Skeletal muscle satellite cell (primary cell): ENCODE measurements around the gene POU2F2.
A peak's percentile ranks its signal among the peaks of the same experiment; 100 is the strongest.

ENCODE experiments used
- H3K27me3 ChIP-seq: 2 replicates; pipeline ENCODE4 v1.7.0; 2013; ENCODE audit warnings: low read length; ENCODE audit not compliant: control insufficient read depth, insufficient read depth
- H3K36me3 ChIP-seq: 2 replicates; pipeline ENCODE4 v1.7.0; 2013; ENCODE audit warnings: mild to moderate bottlenecking, control low read depth, low read length; ENCODE audit not compliant: insufficient read depth
- H3K4me1 ChIP-seq: 2 replicates; pipeline ENCODE4 v1.7.0; 2013; ENCODE audit warnings: low read length; ENCODE audit not compliant: control insufficient read depth, insufficient read depth
- H3K4me2 ChIP-seq: 2 replicates; pipeline ENCODE4 v1.7.0; 2013; ENCODE audit warnings: mild to moderate bottlenecking, low read length
- H3K4me3 ChIP-seq: 2 replicates; pipeline ENCODE4 v1.7.0; 2013; ENCODE audit warnings: low read length
- H3K9ac ChIP-seq: 2 replicates; pipeline ENCODE4 v1.7.0; 2013; ENCODE audit warnings: mild to moderate bottlenecking, low read depth, low read length, moderate library complexity
- H3K9me3 ChIP-seq: replicated peaks from 2 replicates; pipeline ENCODE4 v1.7.0; 2013; ENCODE audit warnings: mild to moderate bottlenecking, control low read depth, low read length

POU2F2 gene

DNA sequence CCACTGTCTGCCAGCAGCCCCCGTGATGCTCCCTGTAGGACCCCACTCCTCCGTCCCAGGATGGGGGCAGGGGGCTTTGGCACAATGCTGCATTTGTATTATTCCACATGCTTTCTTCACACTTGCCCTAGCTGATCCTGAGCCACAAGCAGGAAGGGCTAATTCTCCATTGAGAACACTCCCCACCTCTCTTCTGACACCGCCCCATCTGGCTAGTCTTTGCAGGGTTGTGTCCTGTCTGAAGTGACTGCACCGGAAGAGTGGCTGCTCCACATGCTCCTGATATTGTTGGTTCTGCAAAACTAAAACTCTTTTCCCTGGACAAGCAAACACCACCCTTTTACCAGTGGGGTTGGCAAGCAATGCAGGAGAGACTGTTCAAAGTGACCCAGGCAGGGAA is 38.3 kb downstream of the POU2F2 start:
- Histone ChIP-seq H3K36me3 (no peaks in the 10 kb centered on the region), H3K9ac (no peak overlapping the region), H3K9me3 (no peaks in the 10 kb centered on the region), H3K4me3 (no peak overlapping the region), H3K4me1 (peaks cover 9% of the 10 kb centered on the region), H3K4me2 (no peak overlapping the region), H3K27me3 (peaks cover 13% of the 10 kb centered on the region)

DNA sequence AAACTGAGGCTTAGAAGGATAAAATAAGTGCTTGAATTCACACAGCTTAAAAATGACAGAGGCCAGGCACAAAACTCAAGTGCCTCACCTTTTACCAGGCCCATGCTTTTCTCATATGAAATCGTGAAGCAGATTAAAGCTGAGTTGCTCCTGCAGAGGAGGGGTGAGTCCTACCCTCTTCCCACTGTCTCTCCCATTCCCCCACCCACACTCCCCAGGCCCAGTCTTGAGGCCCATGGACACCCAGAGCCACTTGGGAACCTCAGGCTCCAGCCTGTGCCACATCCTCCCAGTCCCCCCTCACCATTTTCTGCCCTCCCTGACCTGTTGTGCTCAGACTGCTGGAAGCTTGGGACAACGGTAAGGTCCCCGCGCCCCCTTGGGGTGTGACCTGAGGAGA is 38.7 kb downstream of the POU2F2 start:
- peaks cover 13% of the 10 kb centered on the region for H3K27me3 ChIP-seq
- no peak overlapping the region for H3K9ac ChIP-seq
- H3K4me1 ChIP-seq = peaks cover 13% of the 10 kb centered on the region
- H3K9me3 ChIP-seq = no peaks in the 10 kb centered on the region
- no peak overlapping the region for H3K4me3 ChIP-seq
- no peak overlapping the region for H3K4me2 ChIP-seq
- H3K36me3 ChIP-seq = no peaks in the 10 kb centered on the region

GRCh38 chr19:42092350-42092749 is 39.9 kb downstream of the POU2F2 start:
- no peak overlapping the region for H3K9ac ChIP-seq

GRCh38 chr19:42091742-42092141 is 40.5 kb downstream of the POU2F2 start:
- peaks cover 13% of the 10 kb centered on the region for H3K27me3 ChIP-seq
- no peak overlapping the region for H3K4me2 ChIP-seq
- H3K9ac ChIP-seq = no peak overlapping the region
- H3K36me3 ChIP-seq = no peaks in the 10 kb centered on the region
- H3K9me3 ChIP-seq = no peaks in the 10 kb centered on the region
- H3K4me1 ChIP-seq = peaks cover 20% of the 10 kb centered on the region
- H3K4me3 ChIP-seq = no peak overlapping the region

More at GRCh38 chr19:42092350-42092749, 39.9 kb downstream of the POU2F2 start:
- Histone ChIP-seq H3K9me3 (no peaks in the 10 kb centered on the region), H3K4me1 (peaks cover 20% of the 10 kb centered on the region), H3K4me3 (no peak overlapping the region), H3K4me2 (no peak overlapping the region), H3K27me3 (peaks cover 13% of the 10 kb centered on the region), H3K36me3 (no peaks in the 10 kb centered on the region)

GRCh38 chr19:42091300-42091699 is 40.9 kb downstream of the POU2F2 start:
- peaks cover 8% of the 10 kb centered on the region for H3K27me3 ChIP-seq
- H3K4me2 ChIP-seq = no peak overlapping the region
- H3K36me3 ChIP-seq = no peaks in the 10 kb centered on the region
- peaks cover 20% of the 10 kb centered on the region for H3K4me1 ChIP-seq
- no peak overlapping the region for H3K9ac ChIP-seq
- no peak overlapping the region for H3K4me3 ChIP-seq
- H3K9me3 ChIP-seq = no peaks in the 10 kb centered on the region

- H3K9me3 ChIP-seq = no peaks in the 10 kb centered on the region
- H3K4me3 ChIP-seq = no peak overlapping the region
- H3K9ac ChIP-seq = no peak overlapping the region
- peaks cover 2% of the 10 kb centered on the region for H3K27me3 ChIP-seq
- no peaks in the 10 kb centered on the region for H3K36me3 ChIP-seq
- H3K4me1 ChIP-seq = peaks cover 20% of the 10 kb centered on the region
- H3K4me2 ChIP-seq = no peak overlapping the region
Measured at GRCh38 chr19:42090672-42091071, 41.6 kb downstream of the POU2F2 start.

GRCh38 chr19:42089772-42090171 is 42.5 kb downstream of the POU2F2 start:
- Histone ChIP-seq H3K9ac (no peak overlapping the region), H3K4me3 (no peak overlapping the region), H3K36me3 (no peaks in the 10 kb centered on the region), H3K9me3 (no peaks in the 10 kb centered on the region), H3K4me2 (no peak overlapping the region), H3K27me3 (no peaks in the 10 kb centered on the region), H3K4me1 (peaks cover 20% of the 10 kb centered on the region)

DNA sequence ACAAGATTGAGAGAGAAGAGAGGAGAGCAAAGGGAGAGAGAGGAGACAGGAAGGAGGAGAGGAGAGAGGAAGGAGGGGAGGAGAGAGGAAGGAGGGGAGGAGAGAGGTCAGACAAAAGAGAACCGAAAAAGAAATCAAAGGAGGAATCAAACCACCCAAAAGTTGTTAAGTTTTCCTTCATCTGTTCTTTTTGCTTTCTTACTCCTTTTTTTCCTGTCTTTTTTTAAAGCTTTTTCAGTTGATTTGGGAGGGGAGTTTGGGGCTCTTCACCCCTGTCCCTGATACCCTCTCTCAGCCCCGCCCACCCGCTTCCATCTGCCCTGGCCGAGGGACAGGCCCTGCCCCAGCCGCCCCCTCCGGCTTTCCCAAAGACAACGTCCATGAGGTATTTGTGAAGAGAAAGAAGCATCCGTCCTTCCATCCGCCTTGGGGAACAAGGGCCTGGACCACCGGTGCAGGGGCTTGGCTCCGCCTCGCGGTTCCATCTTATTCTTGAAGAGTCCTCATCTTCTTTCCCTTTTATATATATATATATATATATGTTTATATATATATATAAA is 43.0 kb downstream of the POU2F2 start:
- Histone ChIP-seq H3K9me3 (no peaks in the 10 kb centered on the region), H3K4me1 (peaks cover 20% of the 10 kb centered on the region), H3K4me2 (peak overlapping the region; percentile 68), H3K27me3 (no peaks in the 10 kb centered on the region), H3K9ac (peak overlapping the region; percentile 61), H3K4me3 (peak overlapping the region; percentile 58), H3K36me3 (no peaks in the 10 kb centered on the region)

GRCh38 chr19:42088471-42089190 is 43.6 kb downstream of the POU2F2 start:
- no peaks in the 10 kb centered on the region for H3K27me3 ChIP-seq
- peak overlapping the region; percentile 61 for H3K9ac ChIP-seq
- peak overlapping the region; percentile 58 for H3K4me3 ChIP-seq
- no peaks in the 10 kb centered on the region for H3K36me3 ChIP-seq
- peaks cover 20% of the 10 kb centered on the region for H3K4me1 ChIP-seq
- H3K4me2 ChIP-seq = peak overlapping the region; percentile 68
- no peaks in the 10 kb centered on the region for H3K9me3 ChIP-seq

GRCh38 chr19:42086770-42087550 is 45.3 kb downstream of the POU2F2 start:
- no peak overlapping the region for H3K4me3 ChIP-seq
- no peaks in the 10 kb centered on the region for H3K27me3 ChIP-seq
- H3K4me2 ChIP-seq = no peak overlapping the region
- H3K36me3 ChIP-seq = peaks cover 3% of the 10 kb centered on the region
- no peak overlapping the region for H3K9ac ChIP-seq
- peaks cover 20% of the 10 kb centered on the region for H3K4me1 ChIP-seq
- H3K9me3 ChIP-seq = no peaks in the 10 kb centered on the region

GRCh38 chr19:42086188-42086736 is 46.0 kb downstream of the POU2F2 start:
- Histone ChIP-seq H3K9ac (no peak overlapping the region), H3K9me3 (no peaks in the 10 kb centered on the region), H3K4me2 (no peak overlapping the region), H3K36me3 (peaks cover 8% of the 10 kb centered on the region), H3K27me3 (no peaks in the 10 kb centered on the region), H3K4me3 (no peak overlapping the region), H3K4me1 (peaks cover 16% of the 10 kb centered on the region)
